Fibroblast of lung (primary cell): ENCODE measurements around the gene ABCA13. TPM values are rescaled to one million over a fixed set of nuclear protein-coding genes. Genes with fewer than 3 reads are reported as not detected.

ENCODE experiments used
- DNase-seq, 2 donors: peaks; one replicate each; pipeline versions ENCODE4 v3.0.0 to v3.0.0-alpha.2; 2010; ENCODE audit warnings: low read depth in 2 of 2
- H2AFZ ChIP-seq: 2 replicates; pipeline ENCODE4 v1.5.1; 2012; ENCODE audit warnings: low read length, control low read depth, inconsistent platforms
- H3K27ac ChIP-seq: 2 replicates; pipeline ENCODE4 v1.5.1; 2011; ENCODE audit warnings: low read length, control low read depth; ENCODE audit not compliant: insufficient read depth
- H3K27me3 ChIP-seq: 2 replicates; pipeline ENCODE4 v1.5.1; 2011; ENCODE audit warnings: mild to moderate bottlenecking, low read length; ENCODE audit not compliant: control insufficient read depth, insufficient read depth
- H3K36me3 ChIP-seq: 2 replicates; pipeline ENCODE4 v1.5.1; 2011; ENCODE audit warnings: low read length; ENCODE audit not compliant: control insufficient read depth, insufficient read depth
- H3K4me1 ChIP-seq: 2 replicates; pipeline ENCODE4 v1.5.1; 2011; ENCODE audit warnings: low read length; ENCODE audit not compliant: control insufficient read depth, insufficient read depth; ENCODE audit errors: extremely low read depth
- H3K4me2 ChIP-seq: 2 replicates; pipeline ENCODE4 v1.5.1; 2011; ENCODE audit warnings: low read length, control low read depth; ENCODE audit not compliant: insufficient read depth; ENCODE audit errors: extremely low read depth
- H3K4me3 ChIP-seq, 4 experiments: fragments of 200-600 bp in 1 of 4; sonication (generic) in 1 of 4; replicated peaks in 1 of 4; 2 replicates each; pipeline ENCODE4 v1.5.1; 2011 to 2016; ENCODE audit warnings: low read length in 4 of 4, low read depth in 3 of 4, mild to moderate bottlenecking in 3 of 4, control low read depth in 2 of 4, inconsistent platforms in 1 of 4, mixed read lengths in 1 of 4; ENCODE audit not compliant: insufficient read depth in 1 of 4; ENCODE audit errors: control extremely low read depth in 1 of 4
- H3K79me2 ChIP-seq: 2 replicates; pipeline ENCODE4 v1.5.1; 2012; ENCODE audit warnings: mild to moderate bottlenecking, low read length, inconsistent platforms; ENCODE audit not compliant: control insufficient read depth, insufficient read depth
- H3K9ac ChIP-seq: 2 replicates; pipeline ENCODE4 v1.5.1; 2011; ENCODE audit warnings: mild to moderate bottlenecking, low read length, control low read depth; ENCODE audit not compliant: insufficient read depth
- H3K9me3 ChIP-seq: 2 replicates; pipeline ENCODE4 v1.5.1; 2012; ENCODE audit warnings: low read depth, low read length; ENCODE audit not compliant: control insufficient read depth, insufficient read depth
- H4K20me1 ChIP-seq: 2 replicates; pipeline ENCODE4 v1.5.1; 2011; ENCODE audit warnings: low read length; ENCODE audit not compliant: control insufficient read depth, insufficient read depth; ENCODE audit errors: extremely low read depth
- CTCF ChIP-seq, 2 donors: IDR thresholded peaks in 1 of 2; conservative IDR thresholded peaks in 1 of 2; 1 replicate in 1 of 2; 2 replicates in 1 of 2; pipeline ENCODE4 v1.5.1; 2011 to 2012; ENCODE audit warnings: low read length in 2 of 2, control low read depth in 1 of 2, inconsistent platforms in 1 of 2, low read depth in 1 of 2, mild to moderate bottlenecking in 1 of 2
- EZH2 ChIP-seq: IDR thresholded peaks from 2 replicates; pipeline ENCODE4 v1.5.1; 2012; ENCODE audit warnings: low read length, control low read depth, mild to moderate bottlenecking; ENCODE audit errors: missing control alignments
- polyA plus RNA-seq, 2 donors: library from polyadenylated mRNA; depleted of rRNA in 1 of 2; stranded (reverse) in 1 of 2; unstranded in 1 of 2; fragments of >200 nt; gene quantifications; 2 replicates each; pipeline ENCODE4 v1.2.1, GENCODE V29; 2011 to 2012; ENCODE audit warnings: missing spikeins in 1 of 2
- total RNA-seq: library from RNA; depleted of rRNA; stranded (reverse); fragments of >200 nt; gene quantifications from 2 replicates; pipeline ENCODE4 v1.2.1, GENCODE V29; 2014

The ABCA13 gene
- total and polyA plus RNA-seq, 2 donors (not counting 1 experiment from before 2014, with no cell fraction given): 0.08 to 10.9 TPM

- TF ChIP-seq CTCF (conservative IDR thresholded peaks at IDR 0.05 in 1 of 2, IDR thresholded peaks at IDR 0.05 in 1 of 2; ENCODE audit: low read depth in 1 of 2, low read length in 2 of 2) (no peak), EZH2 (no peak)
- H3K27ac ChIP-seq: no peak overlapping the region
- no peak for DNase-seq
- no peaks in the 10 kb centered on the region for H3K27me3 ChIP-seq
- no peak overlapping the region for H3K9ac ChIP-seq
- no peak overlapping the region for H3K4me3 ChIP-seq
- H3K36me3 ChIP-seq: no peaks in the 10 kb centered on the region
- no peaks in the 10 kb centered on the region for H3K4me1 ChIP-seq
- H3K79me2 ChIP-seq: no peaks in the 10 kb centered on the region
- no peaks in the 10 kb centered on the region for H3K9me3 ChIP-seq
- H3K4me2 ChIP-seq: no peak overlapping the region
- H2AFZ ChIP-seq: no peak overlapping the region
- no peaks in the 10 kb centered on the region for H4K20me1 ChIP-seq
Observed at GRCh38 chr7:48446721-48447120, 275.5 kb downstream of the ABCA13 start.

- Histone ChIP-seq H4K20me1 (no peaks in the 10 kb centered on the region), H3K79me2 (no peaks in the 10 kb centered on the region), H3K9me3 (no peaks in the 10 kb centered on the region), H3K9ac (no peak overlapping the region), H3K4me1 (no peaks in the 10 kb centered on the region), H2AFZ (no peak overlapping the region), H3K27ac (no peak overlapping the region), H3K4me3 (no peak overlapping the region), H3K4me2 (no peak overlapping the region), H3K27me3 (no peaks in the 10 kb centered on the region), H3K36me3 (no peaks in the 10 kb centered on the region)
- no peak for DNase-seq
- no peak for TF ChIP-seq EZH2
- TF ChIP-seq CTCF (conservative IDR thresholded peaks at IDR 0.05 in 1 of 2, IDR thresholded peaks at IDR 0.05 in 1 of 2; ENCODE audit: low read depth in 1 of 2, low read length in 2 of 2): no peak
Observed at GRCh38 chr7:48452218-48452617, 281.0 kb downstream of the ABCA13 start.

GRCh38 chr7:48454750-48455192 is 283.5 kb downstream of the ABCA13 start:
- H4K20me1 ChIP-seq: no peaks in the 10 kb centered on the region
- no peak for DNase-seq
- H3K79me2 ChIP-seq: no peaks in the 10 kb centered on the region
- TF ChIP-seq EZH2 (no peak), CTCF (conservative IDR thresholded peaks at IDR 0.05 in 1 of 2, IDR thresholded peaks at IDR 0.05 in 1 of 2; ENCODE audit: low read depth in 1 of 2, low read length in 2 of 2) (no peak)
- no peak overlapping the region for H3K4me2 ChIP-seq
- no peak overlapping the region for H3K4me3 ChIP-seq
- H3K27ac ChIP-seq: no peak overlapping the region
- H3K27me3 ChIP-seq: no peaks in the 10 kb centered on the region
- H3K9ac ChIP-seq: no peak overlapping the region
- no peaks in the 10 kb centered on the region for H3K36me3 ChIP-seq
- H2AFZ ChIP-seq: no peak overlapping the region
- no peaks in the 10 kb centered on the region for H3K9me3 ChIP-seq
- H3K4me1 ChIP-seq: no peaks in the 10 kb centered on the region
